H1 (cell line): ENCODE data around the gene ALOX5. TPM values are rescaled to one million over a fixed set of nuclear protein-coding genes. Genes with fewer than 3 reads are reported as not detected.

ENCODE experiments used
- ASH2L ChIP-seq: fragments of 200-600, 300-600 bp; sonication (generic); IDR thresholded peaks from one replicate; pipeline ENCODE4 v1.7.1; 2017; ENCODE audit warnings: low read length
- CHD1 ChIP-seq: IDR thresholded peaks from 2 replicates; pipeline ENCODE4 v1.6.1; 2012; ENCODE audit warnings: low read depth, low read length, improper control_type of control experiment
- KDM1A ChIP-seq: fragments of 200-600, 300-600 bp; sonication (generic); IDR thresholded peaks from 2 replicates; pipeline ENCODE4 v1.7.1; 2016; ENCODE audit warnings: mild to moderate bottlenecking, low read length, borderline replicate concordance
- KDM5A ChIP-seq: fragments of 200-600 bp; IDR thresholded peaks from 2 replicates; pipeline ENCODE4 v1.7.1; 2012; ENCODE audit warnings: mild to moderate bottlenecking, low read length, inconsistent platforms, mixed read lengths
- NANOG ChIP-seq: IDR thresholded peaks from 2 replicates; pipeline ENCODE4 v1.6.1; 2011; ENCODE audit warnings: low read length, low read depth, mild to moderate bottlenecking, inconsistent platforms; ENCODE audit not compliant: insufficient read depth, poor library complexity, severe bottlenecking
- PHF8 ChIP-seq: fragments of 200-600 bp; sonication (generic); conservative IDR thresholded peaks from 2 replicates; pipeline ENCODE4 v1.7.1; 2012; ENCODE audit warnings: low read depth, mild to moderate bottlenecking, inconsistent platforms, low read length, moderate library complexity
- SIN3A ChIP-seq, 2 experiments: IDR thresholded peaks in 1 of 2; conservative IDR thresholded peaks in 1 of 2; 2 replicates each; pipeline ENCODE4 v1.6.1; 2011 to 2012; ENCODE audit warnings: low read length in 2 of 2, improper control_type of control experiment in 1 of 2, low read depth in 1 of 2, mild to moderate bottlenecking in 1 of 2
- TAF1 ChIP-seq: IDR thresholded peaks from 2 replicates; pipeline ENCODE4 v1.6.1; 2011; ENCODE audit warnings: mild to moderate bottlenecking, low read depth, low read length
- TBP ChIP-seq: IDR thresholded peaks from 2 replicates; pipeline ENCODE4 v1.6.1; 2011; ENCODE audit warnings: low read depth, low read length, improper control_type of control experiment
- TCF12 ChIP-seq: IDR thresholded peaks from 2 replicates; pipeline ENCODE4 v1.6.1; 2011; ENCODE audit warnings: low read depth, mild to moderate bottlenecking, low read length
- YY1 ChIP-seq: IDR thresholded peaks from 2 replicates; pipeline ENCODE4 v1.6.1; 2011; ENCODE audit warnings: low read depth, mild to moderate bottlenecking, low read length
- polyA plus RNA-seq, 7 experiments: library from polyadenylated mRNA; depleted of rRNA in 3 of 7; stranded (reverse) in 5 of 7; unstranded in 2 of 7; fragments of >200 nt in 5 of 7; fragments of 200-250 nt in 2 of 7; gene quantifications; 1 replicate in 5 of 7; 2 replicates in 1 of 7; 4 replicates in 1 of 7; pipeline versions ENCODE4 v1.2.1 to v1.2.3, GENCODE V29; 2011 to 2013; ENCODE audit warnings: missing spikeins in 2 of 7, mixed read lengths in 2 of 7
- total RNA-seq: library from RNA; stranded (reverse); fragmentation: NEBNext Ultra II Directional; extraction: Animal tissue kit (Norgen Biotek cat#: 25700); gene quantifications from 2 replicates; pipeline ENCODE4 v1.2.1, GENCODE V29; 2021
- TF ChIP-seq, protein P1 (sequence below): fragments of 300-600 bp; sonication (generic); IDR thresholded peaks from 2 replicates; pipeline ENCODE4 v1.7.1; 2012; ENCODE audit warnings: low read length, moderate library complexity, mild to moderate bottlenecking, inconsistent platforms; ENCODE audit not compliant: insufficient replicate concordance

ALOX5 gene
- total and polyA plus RNA-seq, 2 of the 8 experiments (the other 6 are each of a cell fraction or from before 2014, with no cell fraction given) = 1.6 to 3.8 TPM

DNA sequence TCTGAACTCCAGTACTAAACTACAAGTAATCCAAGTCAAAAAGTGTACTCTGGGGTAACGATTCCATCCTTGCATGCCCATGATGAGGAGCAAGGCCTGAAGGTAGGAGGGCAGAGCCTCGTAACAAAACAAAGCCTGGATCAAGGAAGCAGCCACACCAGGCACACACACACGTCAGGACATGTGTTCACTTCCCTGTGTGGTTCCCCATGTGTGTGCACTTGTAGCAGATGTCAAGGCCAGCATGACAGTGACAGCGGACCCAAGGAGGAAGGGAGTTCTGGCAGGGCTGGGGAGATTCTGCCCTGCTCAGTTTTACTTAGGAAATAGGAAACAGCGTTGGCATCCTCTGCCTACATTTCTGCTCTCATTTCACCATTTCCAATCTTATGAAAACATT is 92.8 kb downstream of the ALOX5 start (continued):
- TF ChIP-seq, protein P1, sequence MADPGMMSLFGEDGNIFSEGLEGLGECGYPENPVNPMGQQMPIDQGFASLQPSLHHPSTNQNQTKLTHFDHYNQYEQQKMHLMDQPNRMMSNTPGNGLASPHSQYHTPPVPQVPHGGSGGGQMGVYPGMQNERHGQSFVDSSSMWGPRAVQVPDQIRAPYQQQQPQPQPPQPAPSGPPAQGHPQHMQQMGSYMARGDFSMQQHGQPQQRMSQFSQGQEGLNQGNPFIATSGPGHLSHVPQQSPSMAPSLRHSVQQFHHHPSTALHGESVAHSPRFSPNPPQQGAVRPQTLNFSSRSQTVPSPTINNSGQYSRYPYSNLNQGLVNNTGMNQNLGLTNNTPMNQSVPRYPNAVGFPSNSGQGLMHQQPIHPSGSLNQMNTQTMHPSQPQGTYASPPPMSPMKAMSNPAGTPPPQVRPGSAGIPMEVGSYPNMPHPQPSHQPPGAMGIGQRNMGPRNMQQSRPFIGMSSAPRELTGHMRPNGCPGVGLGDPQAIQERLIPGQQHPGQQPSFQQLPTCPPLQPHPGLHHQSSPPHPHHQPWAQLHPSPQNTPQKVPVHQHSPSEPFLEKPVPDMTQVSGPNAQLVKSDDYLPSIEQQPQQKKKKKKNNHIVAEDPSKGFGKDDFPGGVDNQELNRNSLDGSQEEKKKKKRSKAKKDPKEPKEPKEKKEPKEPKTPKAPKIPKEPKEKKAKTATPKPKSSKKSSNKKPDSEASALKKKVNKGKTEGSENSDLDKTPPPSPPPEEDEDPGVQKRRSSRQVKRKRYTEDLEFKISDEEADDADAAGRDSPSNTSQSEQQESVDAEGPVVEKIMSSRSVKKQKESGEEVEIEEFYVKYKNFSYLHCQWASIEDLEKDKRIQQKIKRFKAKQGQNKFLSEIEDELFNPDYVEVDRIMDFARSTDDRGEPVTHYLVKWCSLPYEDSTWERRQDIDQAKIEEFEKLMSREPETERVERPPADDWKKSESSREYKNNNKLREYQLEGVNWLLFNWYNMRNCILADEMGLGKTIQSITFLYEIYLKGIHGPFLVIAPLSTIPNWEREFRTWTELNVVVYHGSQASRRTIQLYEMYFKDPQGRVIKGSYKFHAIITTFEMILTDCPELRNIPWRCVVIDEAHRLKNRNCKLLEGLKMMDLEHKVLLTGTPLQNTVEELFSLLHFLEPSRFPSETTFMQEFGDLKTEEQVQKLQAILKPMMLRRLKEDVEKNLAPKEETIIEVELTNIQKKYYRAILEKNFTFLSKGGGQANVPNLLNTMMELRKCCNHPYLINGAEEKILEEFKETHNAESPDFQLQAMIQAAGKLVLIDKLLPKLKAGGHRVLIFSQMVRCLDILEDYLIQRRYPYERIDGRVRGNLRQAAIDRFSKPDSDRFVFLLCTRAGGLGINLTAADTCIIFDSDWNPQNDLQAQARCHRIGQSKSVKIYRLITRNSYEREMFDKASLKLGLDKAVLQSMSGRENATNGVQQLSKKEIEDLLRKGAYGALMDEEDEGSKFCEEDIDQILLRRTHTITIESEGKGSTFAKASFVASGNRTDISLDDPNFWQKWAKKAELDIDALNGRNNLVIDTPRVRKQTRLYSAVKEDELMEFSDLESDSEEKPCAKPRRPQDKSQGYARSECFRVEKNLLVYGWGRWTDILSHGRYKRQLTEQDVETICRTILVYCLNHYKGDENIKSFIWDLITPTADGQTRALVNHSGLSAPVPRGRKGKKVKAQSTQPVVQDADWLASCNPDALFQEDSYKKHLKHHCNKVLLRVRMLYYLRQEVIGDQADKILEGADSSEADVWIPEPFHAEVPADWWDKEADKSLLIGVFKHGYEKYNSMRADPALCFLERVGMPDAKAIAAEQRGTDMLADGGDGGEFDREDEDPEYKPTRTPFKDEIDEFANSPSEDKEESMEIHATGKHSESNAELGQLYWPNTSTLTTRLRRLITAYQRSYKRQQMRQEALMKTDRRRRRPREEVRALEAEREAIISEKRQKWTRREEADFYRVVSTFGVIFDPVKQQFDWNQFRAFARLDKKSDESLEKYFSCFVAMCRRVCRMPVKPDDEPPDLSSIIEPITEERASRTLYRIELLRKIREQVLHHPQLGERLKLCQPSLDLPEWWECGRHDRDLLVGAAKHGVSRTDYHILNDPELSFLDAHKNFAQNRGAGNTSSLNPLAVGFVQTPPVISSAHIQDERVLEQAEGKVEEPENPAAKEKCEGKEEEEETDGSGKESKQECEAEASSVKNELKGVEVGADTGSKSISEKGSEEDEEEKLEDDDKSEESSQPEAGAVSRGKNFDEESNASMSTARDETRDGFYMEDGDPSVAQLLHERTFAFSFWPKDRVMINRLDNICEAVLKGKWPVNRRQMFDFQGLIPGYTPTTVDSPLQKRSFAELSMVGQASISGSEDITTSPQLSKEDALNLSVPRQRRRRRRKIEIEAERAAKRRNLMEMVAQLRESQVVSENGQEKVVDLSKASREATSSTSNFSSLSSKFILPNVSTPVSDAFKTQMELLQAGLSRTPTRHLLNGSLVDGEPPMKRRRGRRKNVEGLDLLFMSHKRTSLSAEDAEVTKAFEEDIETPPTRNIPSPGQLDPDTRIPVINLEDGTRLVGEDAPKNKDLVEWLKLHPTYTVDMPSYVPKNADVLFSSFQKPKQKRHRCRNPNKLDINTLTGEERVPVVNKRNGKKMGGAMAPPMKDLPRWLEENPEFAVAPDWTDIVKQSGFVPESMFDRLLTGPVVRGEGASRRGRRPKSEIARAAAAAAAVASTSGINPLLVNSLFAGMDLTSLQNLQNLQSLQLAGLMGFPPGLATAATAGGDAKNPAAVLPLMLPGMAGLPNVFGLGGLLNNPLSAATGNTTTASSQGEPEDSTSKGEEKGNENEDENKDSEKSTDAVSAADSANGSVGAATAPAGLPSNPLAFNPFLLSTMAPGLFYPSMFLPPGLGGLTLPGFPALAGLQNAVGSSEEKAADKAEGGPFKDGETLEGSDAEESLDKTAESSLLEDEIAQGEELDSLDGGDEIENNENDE = no peak
- TF ChIP-seq TBP (no peak), SIN3A (conservative IDR thresholded peaks at IDR 0.05 in 1 of 2, IDR thresholded peaks at IDR 0.05 in 1 of 2; ENCODE audit: low read depth in 1 of 2, low read length in 2 of 2) (no peak), KDM1A (no peak), ASH2L (no peak), KDM5A (no peak), CHD1 (no peak), PHF8 (no peak), TCF12 (no peak), TAF1 (no peak), NANOG (no peak), YY1 (no peak)
